ENCODE results near the gene PIK3R4.

PIK3R4 gene

DNA sequence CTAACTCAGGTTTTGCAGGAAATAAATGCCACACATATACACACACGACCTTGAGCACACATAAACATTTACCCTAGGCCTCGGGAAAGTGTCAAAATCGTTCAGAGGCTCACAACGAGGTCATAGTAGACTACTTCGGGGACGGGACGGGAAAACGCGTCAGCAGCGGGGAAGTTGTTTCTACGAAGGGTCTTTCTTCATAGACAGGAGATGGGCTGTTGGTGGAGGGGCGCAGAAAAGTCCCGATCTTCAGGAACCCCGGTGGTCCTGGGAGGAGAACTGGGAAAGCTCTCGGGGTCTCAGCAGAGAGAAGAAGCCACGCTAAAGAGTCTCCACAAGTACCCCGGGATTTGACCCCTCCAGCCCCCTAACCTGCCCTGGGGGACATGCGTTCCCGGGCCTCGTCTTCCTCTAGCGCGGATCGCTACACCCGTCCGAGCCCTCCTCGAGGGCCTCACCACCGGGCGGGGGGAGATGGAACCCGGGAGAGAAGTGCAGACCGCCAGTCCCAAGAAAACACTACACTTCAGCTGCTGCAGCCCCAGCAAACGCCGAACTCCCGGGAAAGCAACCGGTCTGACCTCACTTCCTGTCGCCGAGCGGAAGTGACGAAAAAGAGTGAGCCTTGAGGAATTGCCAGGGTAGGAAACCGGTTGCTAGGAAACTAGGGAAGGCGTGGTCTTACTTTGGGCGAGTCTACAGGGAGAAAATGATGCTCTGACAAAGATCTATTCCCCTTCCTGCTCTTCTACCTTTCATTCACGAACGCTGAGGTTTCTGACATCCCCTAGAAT lies at the start of gene PIK3R4:
PIK3R4 (minus strand) TSS at position 584 of the 794 bp plus-strand sequence. CDS start 1,611 bp downstream, outside the sequence.
- peak; percentile 100 for DNase-seq

DNA sequence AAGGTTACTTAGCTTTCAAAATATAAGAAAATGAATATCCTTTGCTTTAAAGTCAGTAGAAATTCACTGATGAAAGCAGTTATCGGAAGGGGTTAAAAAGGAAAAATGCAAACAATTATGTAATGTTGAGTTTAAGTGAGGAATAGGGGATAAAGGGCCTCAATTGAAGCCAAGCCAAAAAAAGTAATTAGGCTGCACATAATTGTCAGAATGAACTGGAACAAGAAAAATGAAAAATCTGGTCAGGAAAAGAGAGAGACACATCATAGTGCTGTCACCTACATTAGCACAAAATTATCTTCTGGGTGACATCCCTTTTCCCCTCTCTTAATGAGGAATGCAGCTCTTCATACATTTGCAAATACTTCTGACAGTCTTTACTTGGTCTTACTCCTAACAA lies 48.8 kb upstream of the PIK3R4 start:
- DNase-seq, result peak; percentile 71

DNA sequence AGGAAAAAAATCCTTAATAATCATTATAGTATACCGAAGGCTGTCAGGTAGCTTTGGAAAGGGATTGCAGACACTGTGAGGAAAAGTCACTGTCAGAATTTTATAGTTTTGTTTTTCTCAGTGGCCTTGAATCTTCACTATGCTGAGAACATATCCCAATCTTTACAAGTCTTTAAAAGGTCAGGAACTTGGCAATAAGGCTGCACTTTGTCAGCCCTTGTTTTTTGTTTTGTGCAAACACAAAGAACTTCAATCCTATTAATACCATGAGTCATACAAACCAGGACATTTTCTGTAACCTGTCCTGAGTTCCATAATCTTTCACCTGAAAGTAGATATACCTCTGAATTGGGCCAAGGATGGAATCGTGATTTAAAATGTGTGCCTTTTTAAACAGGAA lies 45.6 kb upstream of the PIK3R4 start:
- DNase-seq, result no peak

DNA sequence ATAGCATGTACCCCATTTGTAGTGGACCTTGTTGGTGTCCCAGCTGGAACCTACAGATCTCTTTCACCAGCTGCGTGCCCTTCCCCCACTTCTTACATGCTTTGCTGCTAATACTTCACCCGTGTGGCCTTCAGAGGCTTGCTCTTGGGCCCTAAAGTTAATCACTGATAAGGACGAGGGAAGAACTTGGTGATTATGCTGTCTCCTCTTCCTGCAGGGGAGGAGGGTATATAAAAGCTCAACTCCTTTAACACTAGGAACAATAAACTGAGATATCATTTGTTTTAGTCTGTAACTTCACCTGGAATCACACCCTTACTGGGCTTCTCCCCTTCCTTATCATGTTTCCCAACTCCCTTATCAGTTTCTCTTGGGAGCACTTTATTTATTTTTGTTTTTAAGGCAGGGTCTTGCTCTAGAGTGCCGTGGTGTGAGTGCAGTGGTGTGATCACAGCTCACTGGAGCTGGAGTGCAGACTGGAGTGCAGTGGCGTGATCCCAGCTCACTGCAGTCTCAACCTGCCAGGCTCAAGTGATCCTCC lies 43.2 kb upstream of the PIK3R4 start:
- no peak for DNase-seq

DNA sequence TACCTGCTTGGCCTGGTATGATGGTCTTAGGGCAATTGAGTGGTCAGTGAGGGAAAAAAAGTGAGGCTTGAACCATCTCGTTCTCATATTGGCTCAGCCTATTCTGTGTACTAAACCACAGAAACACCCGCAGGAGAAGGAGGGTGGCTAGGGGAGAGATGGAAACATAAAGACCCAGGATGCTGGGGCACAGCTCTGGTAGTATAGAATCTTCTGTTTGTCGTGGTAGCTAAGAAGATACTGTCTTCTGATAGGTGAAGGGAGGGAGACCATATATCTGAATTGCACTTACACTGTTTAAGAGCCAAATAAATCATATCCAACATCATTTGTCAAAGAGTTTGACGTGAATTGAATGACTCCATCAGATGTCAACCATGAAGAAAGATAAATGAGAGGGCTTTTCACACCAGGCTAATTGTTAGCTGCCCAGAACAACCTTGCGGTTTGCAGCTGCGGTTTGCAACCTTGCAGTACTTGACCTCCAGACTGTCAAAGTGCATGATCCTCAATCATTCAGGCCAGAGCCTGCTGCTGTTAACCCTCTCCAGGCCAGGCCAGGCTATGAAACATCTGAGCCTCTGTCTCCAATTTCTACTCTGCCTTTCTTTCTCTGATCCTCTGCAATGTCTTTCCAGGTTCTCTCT lies 40.9 kb upstream of the PIK3R4 start:
- peak; percentile 74 for DNase-seq

DNA sequence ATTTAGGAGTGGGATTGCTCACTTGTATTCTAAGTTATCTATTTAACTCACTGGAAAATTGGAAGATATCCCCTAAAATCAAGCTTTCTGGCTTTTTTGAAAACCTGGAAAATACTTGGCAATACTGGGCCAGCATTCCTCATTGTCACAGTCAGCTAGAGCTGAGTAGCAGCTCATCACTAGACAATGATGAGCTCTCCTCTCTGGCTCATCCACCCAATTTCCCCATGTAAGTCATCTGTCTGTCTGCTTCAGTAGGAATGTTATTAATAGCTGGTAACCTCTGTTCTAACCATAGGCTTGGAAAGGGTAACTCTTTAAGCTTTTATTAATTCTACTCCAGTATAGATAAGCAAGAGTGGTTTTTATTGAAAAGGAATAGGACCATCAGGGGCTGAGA lies 39.7 kb upstream of the PIK3R4 start:
- no peak for DNase-seq

DNA sequence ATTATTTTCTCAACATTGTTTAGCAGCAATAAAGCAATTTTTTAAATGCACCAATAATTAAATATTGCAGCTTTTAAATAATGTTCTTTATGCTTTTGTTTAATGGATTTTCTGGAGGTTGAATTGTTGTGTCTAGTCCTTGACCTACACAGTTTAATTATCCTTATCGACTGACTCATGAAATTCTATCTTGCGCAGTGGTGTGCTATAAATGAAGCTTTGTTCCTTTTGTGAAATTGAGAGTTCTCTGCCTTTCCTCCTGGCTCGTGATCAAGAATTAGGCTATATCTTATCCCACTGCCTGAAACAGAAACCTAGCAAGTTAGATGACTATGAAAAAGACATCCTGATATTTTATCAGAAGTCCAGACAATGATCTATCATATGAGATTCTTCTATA lies 37.0 kb upstream of the PIK3R4 start:
- DNase-seq, result no peak

DNA sequence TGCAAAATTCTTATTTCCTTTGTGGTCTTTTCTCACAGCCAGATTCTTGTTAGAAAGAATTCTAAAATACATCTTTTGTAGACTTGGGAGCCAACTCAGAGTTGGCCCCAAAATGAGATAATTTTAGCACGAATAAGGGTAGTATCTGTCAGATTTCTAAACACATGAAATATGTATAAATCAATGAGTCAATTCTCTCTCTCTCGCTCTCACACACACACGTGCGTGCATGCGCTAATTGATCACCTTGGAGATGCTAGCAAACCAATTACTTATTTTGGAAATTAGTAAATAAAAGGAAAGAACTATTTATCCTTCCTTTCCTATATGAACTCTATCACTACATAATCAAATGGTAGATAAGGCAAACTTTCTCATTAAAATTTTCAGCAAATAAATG lies 32.9 kb upstream of the PIK3R4 start:
- DNase-seq, result no peak

DNA sequence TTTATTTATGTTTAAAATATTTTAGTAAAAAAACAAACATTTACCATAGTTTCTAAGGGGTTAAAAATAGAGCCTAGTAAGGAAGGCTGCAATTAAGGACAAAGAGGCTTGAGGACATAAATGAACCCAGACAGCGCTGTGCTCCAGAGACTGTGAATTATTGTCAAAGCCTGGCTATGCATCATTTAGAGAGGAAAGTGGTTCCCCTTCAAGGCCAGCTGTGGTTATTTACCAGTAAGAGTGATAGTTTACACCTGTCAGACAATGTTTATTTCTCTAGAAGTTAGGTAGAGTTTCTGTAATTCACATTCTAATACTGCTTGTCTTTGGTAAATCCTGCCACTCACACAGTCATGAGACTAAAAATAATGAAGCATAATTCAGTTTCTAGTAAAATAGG lies 32.4 kb upstream of the PIK3R4 start:
- DNase-seq, result peak; percentile 82

DNA sequence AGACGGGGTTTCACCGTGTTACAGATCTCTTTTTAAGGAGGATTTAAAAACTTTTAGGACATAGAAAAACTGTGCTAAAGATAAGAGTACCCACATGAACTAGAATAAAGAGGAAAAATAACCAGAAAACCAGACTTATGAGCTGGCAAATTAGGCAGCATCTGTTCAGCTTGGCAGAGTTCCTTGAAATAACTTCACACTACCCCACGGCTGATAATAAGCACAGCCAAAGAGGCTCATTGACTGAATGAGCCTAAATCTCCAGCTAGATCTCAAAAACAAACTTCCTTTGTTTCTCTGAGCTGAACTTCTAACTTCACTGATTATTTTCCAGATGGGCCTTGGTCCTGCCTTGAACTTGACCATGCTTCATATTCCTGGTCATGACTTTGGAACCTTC lies 26.7 kb upstream of the PIK3R4 start:
- no peak for DNase-seq

DNA sequence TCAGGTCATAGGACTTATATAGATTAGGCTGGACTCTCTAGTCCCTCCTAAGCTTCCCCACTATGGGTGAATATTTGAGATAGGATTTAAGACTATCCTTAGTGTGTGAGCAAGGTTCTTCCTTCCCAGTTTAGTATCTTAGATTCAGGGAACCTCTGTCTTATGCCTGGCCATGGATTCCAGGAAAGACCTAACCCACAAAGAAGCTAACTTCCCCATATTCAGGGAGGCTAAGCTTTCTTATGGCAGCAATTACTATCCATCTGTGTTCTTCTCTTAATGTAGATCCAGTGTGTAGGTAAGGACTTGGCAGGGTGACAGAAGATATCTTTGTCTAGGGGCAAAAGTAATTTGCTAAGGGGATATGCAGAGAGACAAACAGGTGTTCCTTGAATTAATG lies 25.5 kb upstream of the PIK3R4 start:
- no peak for DNase-seq

DNA sequence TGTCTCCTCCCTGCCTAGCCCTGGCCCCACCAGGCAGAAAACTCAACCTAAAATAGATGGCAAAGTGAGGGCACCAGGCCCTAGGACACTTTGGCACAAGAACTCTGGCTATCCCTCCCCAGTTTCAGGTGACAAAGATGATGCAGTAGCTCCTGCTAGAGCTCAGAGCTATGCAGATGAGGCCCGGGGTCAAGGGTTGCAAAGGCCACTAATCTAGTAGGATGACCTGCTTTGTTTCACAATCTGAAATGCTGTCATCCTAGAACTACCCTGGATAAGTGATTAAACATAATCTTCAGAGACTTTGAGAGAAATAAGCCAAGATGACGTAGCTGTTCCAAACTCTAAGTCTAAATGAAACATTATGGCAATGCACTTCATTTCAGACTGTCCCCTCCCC lies 24.0 kb upstream of the PIK3R4 start:
- no peak for DNase-seq

DNA sequence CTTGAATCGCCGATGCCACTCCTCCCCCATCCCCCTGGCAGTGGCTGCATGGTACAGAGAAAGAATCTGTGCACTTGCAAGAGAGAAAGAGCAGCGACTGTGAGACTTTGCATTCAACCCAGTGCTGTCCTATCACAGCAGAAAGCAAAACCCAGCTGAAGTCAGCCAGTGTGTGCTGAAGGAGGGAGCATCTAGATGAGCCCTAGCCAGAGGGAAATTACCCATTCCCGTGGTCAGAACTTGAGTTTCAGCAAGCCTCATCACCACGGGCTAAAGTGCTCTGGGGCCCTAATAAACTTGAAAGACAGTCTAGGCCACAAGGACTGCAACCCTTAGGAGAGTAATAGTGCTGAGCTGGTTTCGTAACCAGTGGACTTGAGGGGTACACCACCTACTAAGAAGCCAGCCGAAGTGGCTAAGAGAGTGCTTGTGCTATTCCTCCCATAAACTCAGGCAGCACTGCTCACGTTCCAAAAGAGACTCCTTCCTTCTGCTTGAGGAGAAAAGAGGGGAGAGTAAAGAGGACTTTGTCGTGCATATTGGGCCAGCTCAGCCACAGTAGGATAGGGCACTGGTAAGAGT lies 15.2 kb upstream of the PIK3R4 start:
- DNase-seq, result no peak

DNA sequence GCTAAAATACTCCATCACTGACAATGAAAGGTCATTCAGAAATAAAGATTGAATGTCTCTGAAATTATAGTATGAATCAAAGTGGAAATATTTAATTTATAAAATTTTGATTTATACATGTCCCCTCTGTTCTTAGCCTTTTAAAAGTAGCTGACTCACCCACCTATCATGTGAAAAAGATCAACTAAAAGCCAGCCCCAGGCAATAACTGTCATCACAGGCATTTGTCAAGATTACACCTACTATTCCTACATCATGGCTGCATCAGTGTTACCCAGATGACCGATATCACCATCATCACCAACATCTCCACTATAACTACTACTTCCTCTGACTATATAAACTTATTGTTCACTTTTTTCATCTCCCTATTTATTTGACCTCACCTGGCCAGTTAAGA lies 14.3 kb upstream of the PIK3R4 start:
- DNase-seq, result no peak

DNA sequence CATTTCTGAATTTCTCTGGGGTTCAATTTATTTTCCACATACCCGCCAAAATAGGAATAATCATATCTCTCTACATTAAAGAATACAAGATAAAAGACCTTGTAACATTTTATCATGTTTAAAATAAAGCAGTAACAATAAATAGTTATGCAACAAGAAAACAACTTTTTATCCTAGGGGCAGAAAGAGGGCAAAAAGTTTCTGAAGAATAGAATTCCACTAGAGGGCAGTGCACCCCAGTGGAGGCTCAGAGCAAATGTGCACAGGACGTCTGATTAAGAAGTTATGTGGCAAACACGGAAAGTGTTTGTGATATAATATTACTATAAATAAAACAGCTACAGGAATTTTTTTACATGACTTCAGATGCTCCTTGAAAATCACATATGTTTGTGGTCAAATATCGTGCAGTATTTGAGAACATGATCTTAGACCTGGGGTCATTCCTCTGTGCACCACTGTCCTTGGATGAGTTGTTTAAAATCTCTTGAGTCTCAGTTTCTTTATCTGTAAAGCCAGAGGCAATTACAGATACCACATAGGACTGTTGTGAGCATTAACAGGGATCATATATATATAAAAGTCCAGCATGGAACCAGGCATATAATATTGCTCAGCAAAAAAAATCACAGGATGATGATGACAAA lies 13.2 kb upstream of the PIK3R4 start:
- DNase-seq, result peak; percentile 89

DNA sequence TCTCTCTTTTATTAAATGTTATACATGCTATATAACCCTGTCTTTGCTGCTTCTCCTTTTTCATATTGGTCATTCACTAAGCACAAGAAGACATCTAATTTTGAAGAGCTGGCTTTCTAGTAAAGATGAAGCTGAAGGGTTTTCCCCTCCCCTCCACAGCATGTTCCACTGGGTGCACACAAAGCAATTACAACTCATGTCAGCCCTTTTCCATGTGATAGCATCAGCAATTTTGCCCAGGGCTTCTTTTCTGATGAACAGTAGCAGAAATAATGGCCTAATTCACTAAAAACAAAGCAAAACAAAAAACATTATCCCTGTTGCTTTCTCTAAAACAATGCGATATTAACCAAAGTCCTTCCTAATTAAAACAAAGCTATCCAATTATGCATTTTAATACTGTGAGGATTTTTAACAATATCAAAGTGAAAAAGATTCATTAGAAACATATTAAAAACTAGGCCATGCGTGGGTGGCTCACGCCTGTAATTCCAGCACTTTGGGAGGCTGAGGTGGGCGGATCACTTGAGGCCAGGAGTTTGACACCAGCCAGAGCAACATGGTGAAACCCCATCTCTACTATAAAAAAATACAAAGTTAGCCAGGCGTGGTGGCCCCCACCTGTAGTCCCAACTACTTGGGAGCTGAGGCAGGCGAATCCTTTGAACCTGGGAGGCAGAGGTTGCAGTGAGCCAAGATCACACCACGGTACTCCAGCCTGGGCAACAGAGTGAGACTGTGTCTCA lies 12.2 kb upstream of the PIK3R4 start:
- peak; percentile 61 for DNase-seq

DNA sequence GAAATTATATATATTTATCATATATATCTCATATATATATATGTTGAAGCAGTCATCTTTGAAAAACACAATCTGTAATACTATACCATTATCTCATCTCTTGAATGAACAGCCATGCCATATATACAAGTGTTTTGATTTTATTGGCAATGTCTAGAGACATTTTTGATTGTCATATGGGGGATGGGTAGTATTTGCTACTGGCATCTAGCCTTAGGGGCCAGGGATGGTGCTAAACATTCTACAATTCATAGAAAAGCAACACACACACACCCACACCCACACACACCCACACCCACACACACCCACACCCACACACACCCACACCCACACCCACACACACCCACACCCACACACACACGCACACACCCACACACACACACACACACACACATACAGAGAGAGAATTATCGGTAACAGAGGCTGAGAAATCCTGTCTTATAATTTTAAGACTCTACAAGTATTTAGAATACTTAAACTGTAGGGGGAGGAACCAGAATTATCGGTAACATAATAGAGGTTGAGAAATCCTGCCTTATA lies 11.1 kb upstream of the PIK3R4 start:
- DNase-seq, result no peak

DNA sequence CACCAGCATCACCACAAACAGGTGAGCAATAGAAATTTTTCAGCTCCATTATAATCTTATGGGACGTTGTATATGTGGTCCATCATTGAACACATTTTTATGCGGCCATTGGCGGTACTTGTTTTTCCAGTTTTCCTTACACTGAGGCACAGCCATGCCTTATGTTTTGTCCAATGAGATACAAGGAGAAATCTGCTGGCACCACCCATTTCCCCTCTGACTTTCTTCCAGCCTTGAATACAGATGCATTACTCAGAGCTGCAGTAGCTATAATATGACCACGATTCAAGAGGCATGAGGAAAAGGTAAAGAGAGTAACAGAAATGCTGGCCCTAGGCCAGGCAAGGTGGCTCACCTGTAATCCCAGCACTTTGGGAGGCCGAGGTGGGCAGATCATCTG lies 9.0 kb upstream of the PIK3R4 start:
- no peak for DNase-seq

DNA sequence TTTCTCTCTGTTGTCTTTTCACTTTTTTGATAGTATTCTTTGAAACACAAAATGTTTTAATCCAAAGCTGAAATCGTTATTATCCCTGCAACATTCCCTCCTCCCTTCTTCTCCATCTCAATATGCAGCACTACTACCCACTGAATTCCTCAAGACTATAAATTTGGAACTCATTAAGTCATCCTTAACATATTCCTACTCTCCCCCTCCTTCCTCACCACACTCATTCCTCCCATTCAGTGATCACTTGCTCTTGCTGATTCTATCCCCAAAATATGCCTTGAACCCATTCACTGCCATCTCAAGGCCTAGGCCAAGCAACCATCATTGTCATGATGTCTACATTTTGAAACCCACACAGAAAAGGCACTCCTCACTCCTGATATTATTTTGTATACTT lies 2.4 kb upstream of the PIK3R4 start:
- peak; percentile 8 for DNase-seq

DNA sequence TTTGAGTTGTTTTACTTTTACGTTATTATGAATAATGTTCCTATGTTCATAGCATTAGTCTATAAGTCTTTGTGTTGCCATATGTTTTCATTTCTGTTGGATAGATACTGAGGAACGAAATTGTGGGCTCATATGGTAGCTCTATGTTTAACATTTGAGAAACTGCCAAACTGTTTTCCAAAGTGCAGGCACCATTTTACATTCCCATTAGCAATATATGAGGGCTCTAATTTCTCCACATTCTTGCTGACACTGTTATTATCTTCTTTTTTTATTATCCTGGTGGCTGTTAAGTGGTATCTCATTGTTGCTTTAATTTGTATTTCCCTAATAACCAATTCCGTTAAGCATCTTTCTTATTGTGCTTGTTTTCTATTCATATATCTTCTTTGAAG lies 1.8 kb upstream of the PIK3R4 start:
- DNase-seq, result no peak

DNA sequence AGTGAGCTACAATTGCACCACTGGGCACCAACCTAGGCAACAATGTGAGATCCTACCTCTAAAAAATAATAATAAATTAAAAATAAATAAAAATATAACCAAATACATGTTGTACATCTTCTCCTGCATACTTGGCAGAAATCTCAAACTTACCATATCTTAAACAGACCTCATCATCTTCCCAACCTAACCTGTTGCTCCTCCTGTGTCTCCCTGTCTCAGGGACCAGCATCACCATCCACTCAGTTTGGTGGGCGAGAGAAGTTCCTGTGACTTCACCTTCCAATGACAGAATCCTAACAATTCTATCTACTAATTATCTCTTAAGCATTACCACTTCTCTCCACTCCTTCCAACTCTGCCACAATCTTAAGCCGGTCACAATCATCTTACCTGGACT lies 3.3 kb downstream of the PIK3R4 start:
- DNase-seq, result no peak

DNA sequence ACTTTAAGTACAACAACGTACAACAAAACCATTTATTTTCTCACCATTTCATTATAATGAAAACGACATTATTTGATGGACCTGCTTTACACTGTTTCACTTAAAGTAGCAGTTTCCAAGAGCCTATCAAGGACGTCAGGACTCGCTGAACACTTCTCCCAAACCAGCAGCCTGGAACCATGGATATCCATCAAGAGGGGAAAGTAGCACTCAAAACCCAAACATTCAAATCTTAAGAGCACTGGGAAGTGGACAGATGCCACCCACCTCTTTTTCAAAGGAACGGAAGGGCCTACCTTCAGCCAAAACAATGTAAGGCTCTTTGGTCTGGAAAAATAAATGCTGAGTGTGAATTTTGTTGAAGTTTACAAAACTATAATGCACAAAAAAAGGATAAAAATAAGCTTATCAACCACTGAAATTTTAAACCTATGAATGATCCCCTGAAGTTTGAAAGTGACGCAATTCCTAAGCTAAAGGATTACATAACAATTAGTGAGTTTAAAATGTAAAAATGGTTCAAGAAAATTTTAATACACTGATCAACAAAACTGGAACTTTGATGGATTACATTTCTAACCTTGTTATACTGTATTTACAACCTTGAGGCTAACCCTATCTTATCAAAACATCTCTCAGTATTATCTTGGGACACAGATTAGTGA lies 4.6 kb downstream of the PIK3R4 start:
- DNase-seq, result no peak

All from eye (tissue), 1 donor.